Measurements from ENCODE around the gene C1S.

GRCh38 chr12:7081037-7081436 lies 20.5 kb downstream of the C1S start:
- no peak for TF ChIP-seq POLR2A (IDR thresholded peaks at IDR 0.05; ENCODE audit: low read depth, low read length)
- TF ChIP-seq POLR2AphosphoS5 (IDR thresholded peaks at IDR 0.05; ENCODE audit: low read depth, low read length), result no peak
- no peak for TF ChIP-seq POU2F2 (IDR thresholded peaks at IDR 0.05; ENCODE audit: low read depth, low read length)
- no peak for TF ChIP-seq PAX5 (IDR thresholded peaks at IDR 0.05; ENCODE audit: insufficient read depth, low read length, severe bottlenecking)

Data from GM12891 (cell line).